ENCODE data around the gene MRPL51.
A peak's percentile ranks its signal among the peaks of the same experiment; 100 is the strongest.
"Not testable (repeated sequence)": the region's sequence is repeated elsewhere in the genome, so short reads cannot be mapped to it uniquely, and the experiment has no call there.

Gene MRPL51

DNA sequence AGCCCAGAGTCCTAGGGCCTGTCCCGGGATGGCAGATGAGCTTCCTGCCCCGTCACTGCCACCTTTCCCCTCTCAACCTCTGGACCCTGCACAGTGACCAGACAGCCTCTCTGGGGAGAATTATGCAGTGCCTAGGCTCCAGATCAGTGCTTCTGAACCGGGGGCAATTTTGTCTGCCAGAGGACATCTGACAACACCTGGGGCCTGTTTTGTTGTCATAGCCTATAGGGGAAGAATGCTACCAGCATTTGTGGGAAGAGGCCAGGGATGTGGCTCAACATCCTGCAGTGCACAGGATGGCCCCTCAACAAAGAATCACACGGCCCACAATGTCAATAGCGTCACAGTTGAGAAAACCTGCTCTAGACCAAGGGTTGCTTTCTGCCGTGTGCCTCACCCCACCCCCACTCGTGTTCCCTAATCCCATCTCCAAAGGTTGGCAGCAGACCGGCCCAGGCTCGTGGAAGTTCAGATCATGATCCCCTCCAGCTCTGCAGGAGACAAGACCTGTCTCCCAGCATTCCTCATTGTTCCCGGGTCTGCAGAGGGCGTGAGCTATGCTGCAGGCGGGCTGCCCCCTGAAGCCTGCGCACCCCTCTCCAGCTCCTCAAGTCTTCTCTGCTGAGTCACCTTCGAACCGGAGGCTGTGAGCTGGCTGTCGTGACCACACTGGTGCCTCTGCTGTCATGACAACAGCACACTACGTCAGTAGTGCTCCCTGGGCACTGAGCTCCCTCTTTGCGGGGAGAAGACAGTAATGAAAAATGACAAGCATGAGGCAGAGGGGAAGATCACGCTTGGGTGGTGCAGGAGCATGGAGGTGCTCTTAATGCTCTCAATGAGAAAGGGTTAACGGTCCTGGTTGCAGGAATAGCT lies 39.2 kb upstream of the MRPL51 start:
- peak; percentile 56 for DNase-seq

DNA sequence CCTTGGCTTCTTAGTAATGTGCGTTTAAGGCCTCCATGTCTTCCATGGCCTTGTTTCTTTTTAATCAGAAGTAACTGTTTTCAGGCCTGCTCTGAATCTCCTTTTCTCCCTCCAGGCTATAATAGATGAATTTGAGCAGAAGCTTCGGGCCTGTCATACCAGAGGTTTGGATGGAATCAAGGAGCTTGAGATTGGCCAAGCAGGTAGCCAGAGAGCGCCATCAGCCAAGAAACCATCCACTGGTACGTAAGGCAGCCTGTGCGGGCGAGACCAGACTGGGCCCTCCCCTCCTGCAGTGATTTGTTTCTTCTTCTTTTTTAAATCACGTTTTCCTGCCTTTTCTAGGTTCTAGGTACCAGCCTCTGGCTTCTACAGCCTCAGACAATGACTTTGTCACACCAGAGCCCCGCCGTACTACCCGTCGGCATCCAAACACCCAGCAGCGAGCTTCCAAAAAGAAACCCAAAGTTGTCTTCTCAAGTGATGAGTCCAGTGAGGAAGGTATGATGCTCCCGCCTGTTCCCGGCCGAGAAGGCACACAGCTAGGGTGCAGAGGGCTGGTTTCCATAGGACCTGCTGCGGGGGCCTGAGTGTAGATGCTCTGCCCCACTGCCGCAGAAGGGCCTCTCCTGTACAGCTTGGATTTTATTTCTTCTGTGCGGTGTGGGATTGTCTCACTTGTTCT lies 37.7 kb upstream of the MRPL51 start:
- no peak for DNase-seq

DNA sequence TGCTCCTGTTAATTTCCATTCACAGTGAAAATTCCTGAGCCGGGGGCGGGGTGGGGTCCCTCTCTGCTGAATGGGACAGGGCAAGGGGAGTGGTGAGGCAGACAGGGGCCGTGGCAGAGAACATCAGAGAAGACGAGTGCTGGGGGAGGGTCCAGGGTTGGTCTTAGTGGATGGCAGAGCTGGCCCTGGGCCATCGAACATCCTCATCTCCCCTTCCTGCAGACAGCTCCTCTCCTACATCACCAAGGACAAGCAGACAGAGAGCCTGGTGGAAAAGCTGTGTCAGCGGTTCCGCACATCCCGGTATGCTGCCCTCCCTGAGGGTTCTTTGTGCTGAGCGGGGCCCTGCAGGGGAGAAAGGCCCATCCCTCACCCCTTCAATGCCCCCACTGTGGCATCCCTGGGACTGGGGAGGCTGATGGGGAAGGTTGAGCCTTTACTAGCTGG lies 36.3 kb upstream of the MRPL51 start:
- DNase-seq = no peak

DNA sequence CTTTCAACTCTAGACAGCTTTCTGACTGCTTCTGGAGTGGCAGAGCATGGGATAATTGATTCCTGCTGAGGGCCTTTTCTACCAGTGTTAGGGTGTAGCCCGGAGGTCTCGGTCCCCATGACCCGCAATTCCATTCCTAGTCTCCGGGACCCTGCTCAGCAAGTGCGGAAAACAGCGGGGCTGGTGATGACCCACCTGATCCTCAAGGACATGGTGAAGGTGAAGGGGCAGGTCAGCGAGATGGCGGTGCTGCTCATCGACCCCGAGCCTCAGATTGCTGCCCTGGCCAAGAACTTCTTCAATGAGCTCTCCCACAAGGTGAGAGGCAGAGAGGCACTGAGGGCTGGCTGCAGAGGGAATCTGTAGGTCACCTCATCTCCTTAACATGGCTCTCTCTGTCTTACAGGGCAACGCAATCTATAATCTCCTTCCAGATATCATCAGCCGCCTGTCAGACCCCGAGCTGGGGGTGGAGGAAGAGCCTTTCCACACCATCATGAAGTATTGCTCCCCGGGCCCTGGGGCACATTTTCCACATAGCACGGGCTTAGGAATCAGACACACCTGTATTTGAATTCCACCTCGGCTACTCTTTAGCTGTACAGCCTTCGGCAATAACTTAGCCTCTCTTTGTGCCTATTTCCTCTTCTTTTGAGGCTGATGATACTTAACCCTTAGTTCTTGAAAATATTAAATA lies 35.6 kb upstream of the MRPL51 start:
- DNase-seq = no peak

DNA sequence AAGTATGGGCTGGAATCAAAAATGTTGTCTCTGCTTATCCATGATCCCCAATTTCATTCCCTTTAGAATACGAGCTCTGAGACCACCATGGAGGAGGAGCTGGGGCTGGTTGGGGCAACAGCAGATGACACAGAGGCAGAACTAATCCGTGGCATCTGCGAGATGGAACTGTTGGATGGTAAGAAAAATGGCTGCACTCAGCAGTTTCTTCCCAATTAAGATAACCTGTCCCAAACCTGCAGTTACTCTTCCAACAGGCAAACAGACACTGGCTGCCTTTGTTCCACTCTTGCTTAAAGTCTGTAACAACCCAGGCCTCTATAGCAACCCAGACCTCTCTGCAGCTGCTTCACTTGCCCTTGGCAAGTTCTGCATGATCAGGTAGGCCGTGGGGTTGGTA lies 34.6 kb upstream of the MRPL51 start:
- no peak for DNase-seq

DNA sequence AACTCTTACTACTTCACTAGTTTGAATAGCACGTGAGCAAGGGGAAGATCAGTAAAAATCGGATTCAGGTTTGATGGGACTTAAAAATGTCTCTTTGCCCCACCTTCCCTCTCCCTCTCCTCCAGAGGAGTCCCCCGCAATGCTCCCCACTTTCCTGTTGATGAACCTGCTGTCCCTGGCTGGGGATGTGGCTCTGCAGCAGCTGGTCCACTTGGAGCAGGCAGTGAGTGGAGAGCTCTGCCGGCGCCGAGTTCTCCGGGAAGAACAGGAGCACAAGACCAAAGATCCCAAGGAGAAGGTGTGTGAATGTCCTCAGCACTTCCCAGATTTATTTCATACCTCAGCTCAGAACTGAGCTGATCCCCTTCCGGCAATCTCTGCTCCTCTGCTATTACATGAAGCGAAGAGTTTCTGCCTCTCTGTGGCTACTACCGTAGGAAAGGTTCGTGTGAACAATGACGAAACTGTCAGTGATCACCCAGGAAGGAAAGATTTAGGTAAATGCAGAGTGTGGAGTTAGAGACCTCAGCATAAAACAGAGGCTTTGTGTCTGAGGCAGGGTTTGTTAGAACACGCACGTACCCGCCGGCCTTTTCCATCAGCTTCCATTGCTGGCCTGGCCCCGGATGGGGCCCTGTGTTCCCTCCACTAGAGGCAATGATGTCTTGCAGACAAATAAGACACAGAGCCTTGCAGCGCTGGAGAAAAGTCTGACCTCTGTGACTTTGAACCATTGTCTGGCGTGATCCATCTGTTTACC lies 33.9 kb upstream of the MRPL51 start:
- DNase-seq = no peak

DNA sequence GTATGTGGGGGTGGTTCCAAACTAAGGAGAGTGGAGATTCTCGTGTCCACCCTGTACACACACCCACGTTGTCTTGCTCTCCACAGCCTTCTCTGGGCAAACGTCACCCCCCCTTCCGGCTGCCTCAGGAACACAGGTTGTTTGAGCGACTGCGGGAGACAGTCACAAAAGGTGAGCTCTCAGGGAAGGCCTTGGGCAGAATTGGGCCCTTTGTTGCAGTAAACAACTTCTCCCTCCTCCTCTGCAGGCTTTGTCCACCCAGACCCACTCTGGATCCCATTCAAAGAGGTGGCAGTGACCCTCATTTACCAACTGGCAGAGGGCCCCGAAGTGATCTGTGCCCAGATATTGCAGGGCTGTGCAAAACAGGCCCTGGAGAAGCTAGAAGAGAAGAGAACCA lies 33.1 kb upstream of the MRPL51 start:
- no peak for DNase-seq

DNA sequence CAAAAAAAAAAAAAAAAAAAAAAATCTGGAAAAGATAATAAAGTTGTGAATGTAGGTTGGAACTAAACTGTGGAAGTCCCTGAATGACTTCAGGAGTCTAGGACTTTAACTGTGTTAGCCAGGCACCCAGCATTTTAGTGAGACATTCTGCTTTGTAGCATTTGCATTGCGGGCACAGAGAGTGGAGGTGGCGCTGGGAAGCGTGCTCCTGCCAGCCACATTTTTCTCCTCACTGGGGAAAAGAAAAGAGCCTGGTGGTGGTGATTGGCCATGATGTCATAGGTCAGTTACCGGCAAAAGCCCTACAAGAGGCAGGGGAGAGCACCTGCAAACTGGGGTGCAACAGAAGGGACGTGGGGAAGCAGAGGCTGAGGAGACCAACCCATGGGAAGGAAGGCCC lies 31.6 kb upstream of the MRPL51 start:
- no peak for DNase-seq

DNA sequence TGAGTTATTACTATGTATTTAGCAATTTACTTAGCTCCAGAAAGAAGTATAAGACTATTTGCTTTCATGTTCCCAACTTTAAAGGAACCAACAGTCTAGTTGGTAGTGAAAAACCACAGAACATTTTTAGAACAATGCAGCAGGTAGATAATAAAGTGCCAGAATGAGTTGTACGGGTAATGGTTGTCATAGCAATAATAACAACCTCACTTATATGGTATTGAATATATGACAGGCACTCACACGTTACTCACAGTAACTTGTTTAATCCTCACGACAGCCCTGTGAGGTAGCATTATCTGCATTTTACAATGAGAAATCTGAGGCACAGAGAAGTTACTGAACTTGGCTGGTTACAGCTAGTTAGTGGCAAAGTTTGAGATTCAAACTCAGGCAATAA lies 30.6 kb upstream of the MRPL51 start:
- DNase-seq = no peak

DNA sequence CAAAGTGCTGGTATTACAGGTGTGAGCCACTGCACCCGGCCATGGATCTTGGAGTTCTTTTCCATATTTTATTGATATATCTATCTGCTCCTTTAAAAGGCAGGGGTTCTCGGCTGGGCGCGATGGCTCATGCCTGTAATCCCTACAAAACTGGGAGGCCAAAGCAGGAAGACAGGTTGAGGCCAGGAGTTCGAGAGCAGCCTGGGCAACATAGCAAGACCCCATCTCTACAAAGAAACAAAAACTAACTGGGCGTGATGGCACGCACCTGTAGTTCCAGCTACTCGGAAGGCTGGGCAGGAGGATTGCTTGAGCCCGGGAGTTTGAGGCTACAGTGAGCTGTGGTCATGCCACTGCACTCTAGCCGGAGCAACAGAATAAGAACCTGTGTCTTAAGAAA lies 29.1 kb upstream of the MRPL51 start:
- no peak for DNase-seq

DNA sequence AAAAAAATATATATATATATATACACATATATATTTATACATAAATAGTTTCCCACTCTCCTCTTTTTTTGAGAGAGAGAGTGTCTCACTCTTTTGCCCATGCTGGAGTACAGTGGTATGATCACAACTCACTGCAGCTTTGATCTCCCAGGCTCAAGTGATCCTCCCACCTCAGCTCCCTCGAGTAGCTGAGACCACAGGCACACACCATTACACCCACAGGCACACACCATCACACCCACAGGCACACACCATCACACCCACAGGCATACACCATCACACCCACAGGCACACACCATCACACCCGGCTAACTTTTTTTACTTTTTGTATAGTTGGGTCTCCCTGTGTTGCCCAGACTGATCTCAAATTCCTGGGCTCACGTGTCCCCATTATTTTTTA lies 27.1 kb upstream of the MRPL51 start:
- no peak for DNase-seq

DNA sequence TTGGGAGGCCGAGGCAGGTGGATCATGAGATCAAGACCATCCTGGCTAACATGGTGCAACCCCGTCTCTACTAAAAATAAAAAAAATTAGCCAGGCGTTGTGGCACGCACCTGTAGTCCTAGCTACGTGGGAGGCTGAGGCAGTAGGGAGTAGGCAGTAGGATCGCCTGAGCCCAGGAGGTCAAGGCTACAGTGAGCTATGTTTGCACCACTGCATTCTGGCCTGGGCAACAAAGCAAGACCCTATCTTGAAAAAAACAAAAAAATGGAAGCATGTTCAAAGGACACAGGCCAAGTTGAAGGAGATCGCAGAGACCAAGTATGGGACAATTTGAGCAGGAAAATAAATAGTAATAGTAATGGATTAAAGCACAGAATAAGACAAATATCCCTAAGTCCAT lies 15.0 kb upstream of the MRPL51 start:
- no peak for DNase-seq

DNA sequence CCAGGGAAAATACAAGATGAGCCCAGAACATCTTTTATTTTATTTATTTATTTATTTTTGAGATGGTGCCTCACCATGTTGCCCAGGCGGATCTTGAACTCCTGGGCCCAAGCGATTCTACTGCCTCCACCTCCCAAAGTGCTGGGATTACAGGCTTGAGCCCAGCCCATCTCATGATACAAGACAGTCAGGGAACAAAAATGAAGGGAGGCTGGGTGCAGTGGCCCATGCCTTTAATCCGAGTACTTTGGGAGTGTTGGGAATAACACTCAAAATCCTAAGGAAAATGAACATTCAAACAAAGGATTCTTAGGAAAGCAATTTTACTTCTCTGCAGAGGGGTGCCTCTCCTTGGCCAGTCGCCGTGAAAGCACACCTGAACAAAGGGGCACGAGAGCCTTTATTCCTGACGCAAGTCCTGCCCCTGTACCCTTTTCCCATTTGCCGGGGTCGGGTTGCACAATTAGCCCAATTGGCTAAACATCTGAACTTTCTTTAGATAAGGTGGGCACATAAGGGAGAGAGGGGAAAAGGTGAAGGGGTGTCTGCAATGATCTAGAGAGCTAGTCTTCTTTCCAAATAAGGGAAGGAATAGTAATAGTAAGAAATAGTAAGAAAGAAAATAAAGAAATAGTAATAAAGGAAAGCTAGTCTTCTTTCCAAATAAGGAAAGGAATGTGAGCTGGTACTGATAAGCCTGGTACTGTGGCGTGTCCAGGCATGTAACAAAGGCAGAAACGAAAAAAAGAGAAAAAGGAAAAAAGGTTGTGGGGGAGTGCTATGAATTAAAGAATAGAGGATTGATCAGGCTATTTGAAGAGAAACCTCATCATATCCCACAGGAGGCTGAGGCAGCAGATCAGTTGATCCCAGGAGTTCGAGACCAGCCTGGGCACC lies 14.3 kb upstream of the MRPL51 start:
- no peak for DNase-seq

DNA sequence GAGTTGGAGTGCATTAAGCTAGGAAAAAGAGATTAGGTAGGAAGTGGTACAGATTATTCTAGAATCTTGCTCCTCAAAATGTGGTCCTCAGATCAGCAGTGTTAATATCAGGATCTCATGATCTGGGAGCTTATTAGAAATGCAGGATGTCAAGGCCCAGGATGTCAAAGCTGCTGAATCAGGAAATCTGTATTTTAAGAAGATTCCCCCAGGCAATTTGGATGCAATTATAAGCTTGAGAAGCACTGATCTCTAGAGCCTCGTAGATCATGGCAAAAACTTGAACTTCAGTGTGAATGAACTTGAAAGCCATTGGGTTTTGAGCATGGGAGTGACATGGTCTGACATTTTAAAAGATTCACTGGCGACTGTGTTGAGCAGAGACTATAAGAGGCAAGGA lies 7.4 kb upstream of the MRPL51 start:
- DNase-seq = no peak

DNA sequence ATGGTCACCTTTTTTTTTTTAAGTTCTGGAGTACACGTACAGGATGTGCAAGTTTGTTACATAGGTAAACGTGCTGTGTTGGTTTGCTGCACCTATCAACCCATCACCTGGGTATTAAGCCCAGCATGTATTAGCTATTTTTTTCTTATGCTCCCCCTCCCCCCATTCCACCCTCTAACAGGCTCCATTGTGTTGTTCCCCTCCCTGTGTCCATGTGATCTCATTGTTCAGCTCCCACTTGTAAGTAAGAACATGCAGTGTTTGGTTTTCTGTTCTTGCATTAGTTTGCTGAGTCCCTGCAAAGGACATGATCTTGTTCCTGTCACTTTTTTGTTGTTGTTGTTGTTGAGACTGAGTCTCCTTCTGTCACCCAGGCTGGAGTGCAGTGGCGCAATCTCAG lies 4.2 kb upstream of the MRPL51 start:
- not testable (repeated sequence) for DNase-seq

DNA sequence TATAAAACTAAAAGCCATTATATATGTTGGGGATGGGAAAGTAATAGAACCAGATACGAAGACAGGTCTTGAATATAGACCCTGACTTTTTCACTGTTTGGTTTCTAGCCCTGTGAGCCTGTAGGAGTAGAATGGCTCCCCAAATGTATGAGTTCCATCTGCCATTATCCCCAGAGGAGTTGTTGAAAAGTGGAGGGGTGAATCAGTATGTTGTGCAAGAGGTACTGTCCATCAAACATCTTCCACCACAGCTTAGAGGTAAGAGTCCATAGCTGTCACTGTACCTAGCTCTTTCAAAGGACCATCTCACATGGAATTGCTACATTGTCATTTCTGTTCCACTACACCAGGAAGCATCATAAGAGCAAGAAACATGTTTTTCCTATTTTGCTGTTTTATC lies 1.9 kb upstream of the MRPL51 start:
- no peak for DNase-seq

DNA sequence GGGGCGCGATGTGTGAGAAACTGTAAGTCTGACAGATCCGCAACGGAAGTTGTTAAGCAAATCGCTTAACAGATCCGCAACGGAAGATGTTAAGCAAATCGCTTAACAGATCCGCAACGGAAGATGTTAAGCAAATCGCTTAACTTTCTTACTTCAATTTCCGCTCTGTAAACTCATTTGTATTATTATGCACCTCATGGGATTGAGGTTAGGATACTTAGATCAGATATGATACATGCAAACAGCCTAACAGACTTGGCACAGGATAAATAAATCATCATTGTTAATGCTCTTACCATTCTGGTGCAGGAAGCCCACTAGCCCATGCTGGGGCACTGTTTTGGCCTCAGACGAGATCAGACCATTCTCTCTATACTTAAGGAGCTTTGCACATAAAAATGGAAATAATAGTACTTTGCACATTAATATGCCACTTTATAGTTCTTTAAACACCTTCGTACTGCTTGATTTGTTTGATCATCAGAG lies 1.2 kb upstream of the MRPL51 start:
- DNase-seq = no peak

DNA sequence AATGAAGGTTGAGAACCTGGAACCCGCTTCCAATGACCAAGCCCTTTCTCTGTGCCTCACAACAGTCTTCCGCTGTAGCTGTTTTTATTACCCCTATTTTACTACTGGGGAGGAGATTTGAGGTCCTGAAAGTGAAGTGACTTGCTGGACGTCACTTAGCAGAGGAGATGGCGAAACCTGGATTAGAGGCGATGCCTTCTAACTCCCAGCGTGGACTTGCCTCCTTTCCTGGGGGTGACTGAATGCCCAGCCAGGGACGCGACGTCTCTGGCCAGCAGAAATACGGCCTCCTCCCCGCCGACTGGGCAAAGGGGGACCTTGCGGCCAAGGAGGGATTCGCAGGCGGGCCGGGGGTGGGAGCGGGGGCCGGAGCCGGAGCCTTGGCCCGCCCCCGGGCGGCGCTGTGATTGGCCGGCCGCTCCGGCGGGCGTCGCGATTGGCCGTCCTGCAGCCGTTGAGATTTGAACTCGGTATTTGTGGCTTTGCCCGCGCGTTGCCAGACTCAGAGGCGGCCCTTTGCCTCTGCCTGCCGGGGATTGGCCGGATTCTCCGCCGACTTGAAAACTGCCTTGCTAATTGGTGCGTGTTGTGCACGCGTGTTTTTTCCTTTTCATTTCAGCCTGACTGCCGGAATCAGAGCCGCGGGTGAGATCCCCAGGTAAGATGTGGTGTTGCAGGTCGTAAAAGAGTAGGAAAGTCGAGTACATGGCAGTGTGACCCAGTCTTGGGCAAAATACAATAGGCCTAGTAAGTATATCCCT lies 615 bp upstream of the MRPL51 start, which contains the start of gene NCAPD2:
Gene NCAPD2 (plus strand): TSS at position 606 of the 761 bp plus-strand sequence. CDS start 997 bp downstream, outside the sequence.
- DNase-seq = peak; percentile 90

DNA sequence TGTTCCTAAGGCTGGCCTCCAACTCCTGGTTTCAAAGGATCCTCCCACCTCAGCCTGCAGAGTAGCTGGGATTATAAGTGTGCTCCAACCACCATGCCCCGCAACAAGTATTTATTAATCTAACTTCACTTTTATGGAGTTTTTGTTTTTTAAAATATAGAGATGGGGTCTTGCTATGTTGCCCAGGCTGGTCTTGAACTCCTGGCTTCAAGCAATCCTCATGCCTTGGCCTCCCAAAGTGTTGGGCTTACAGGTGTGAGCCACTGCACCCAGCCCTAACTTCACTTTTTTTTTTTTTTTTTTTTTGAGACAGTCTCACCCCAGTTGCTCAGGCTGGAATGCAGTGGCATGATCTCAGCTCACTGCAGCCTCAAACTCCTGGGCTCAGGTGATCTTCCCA lies 2.4 kb downstream of the MRPL51 start:
- not testable (repeated sequence) for DNase-seq

DNA sequence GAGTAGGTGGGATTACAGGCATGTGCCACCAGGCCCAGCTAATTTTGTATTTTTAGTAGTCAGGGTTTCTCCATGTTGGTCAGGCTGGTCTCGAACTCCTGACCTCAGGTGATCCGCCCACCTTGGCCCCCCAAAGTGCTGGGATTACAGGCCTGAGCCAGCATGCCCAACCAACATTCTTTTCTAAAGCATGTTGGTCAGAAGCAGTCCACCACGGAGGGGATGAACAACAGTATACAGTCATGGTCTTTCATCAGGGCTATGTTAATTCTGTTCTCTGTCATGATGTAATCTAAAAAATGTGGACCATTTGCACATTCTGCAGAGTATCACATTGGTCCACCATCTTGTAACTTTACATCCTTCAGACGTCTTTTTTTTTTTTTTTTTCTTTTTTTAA lies 3.6 kb downstream of the MRPL51 start:
- DNase-seq = no peak

DNA sequence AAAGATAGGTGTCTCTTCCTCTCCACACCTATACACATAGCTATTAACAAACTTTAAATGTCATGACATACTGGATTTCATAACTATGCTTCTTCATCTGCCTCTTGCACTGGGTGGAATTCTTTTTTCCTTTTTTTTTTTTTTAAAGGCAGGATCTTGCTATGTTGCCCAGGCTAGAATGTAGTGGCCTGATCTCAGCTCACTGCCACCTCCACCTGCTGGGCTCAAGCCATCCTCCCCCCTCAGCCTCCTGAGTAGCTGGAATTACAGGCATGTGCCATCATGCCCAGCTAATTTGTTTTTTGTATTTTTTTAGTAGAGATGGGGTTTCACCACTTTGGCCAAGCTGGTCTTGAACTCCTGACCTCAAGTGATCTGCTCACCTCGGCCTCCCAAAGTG lies 4.8 kb downstream of the MRPL51 start:
- DNase-seq = no peak
